ENCODE results near the gene TOPBP1. TPM values are rescaled to one million over a fixed set of nuclear protein-coding genes. Genes with fewer than 3 reads are reported as not detected.

Gene TOPBP1
- polyA plus RNA-seq, 1 donor (not counting 4 experiments of a cell fraction or from before 2014, with no cell fraction given) = 26.1 TPM

DNA sequence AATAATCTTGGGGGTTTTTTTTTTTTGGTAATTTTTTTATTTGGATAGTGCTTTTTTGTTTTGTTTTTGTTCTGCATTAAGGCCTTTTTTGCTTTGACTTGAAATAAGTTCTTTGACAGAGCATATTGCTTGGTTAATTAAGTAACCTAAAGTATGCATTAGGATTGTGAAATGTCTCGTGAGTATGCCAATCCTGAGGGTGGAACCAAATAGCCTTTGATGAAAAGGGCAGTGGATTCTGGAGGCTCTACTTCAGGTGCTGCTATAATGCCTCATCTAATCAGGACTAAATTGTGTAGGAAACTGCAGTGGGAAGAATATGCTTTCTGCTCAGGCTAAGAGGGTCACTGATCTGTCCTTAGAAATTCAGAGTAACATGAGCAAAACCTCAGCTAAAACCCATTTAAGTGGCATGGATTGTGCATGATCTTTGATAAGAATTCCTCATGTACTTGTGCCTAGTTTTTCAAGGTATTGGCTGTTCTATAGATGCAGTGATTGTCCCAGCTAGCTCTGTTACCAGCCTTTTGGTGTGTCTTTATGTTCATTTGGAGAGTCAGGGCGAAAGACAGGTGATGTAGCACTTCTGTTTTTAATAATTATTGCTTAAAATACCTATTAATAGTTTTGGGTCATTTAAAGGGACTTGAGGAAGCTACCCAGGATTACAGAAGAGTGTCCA lies 72.8 kb downstream of the TOPBP1 start:
- Histone ChIP-seq H3K36me3 (ENCODE audit: control insufficient read depth in 2 of 2, extremely low read depth in 1 of 2, insufficient read depth in 2 of 2, low read length in 2 of 2) (peaks cover 11 to 25% of the 10 kb centered on the region in 2 experiments), H3K4me2 (ENCODE audit: control insufficient read depth, extremely low read depth, insufficient read depth, low read depth, low read length) (no peak overlapping the region), H3K9me3 (ENCODE audit: control insufficient read depth, low read depth, low read length) (no peaks in the 10 kb centered on the region), H3K27ac (ENCODE audit: control insufficient read depth, insufficient read depth, low read length) (no peak overlapping the region), H3K4me3 (ENCODE audit: control insufficient read depth in 2 of 3, extremely low read depth in 1 of 3, insufficient read depth in 2 of 3, low read depth in 1 of 3, low read length in 3 of 3) (no peak overlapping the region), H3K9ac (ENCODE audit: control insufficient read depth, extremely low read depth, insufficient read depth, low read length) (no peak overlapping the region), H3K27me3 (ENCODE audit: control insufficient read depth, extremely low read depth, insufficient read depth, low read length) (no peaks in the 10 kb centered on the region), H3K9me1 (ENCODE audit: control insufficient read depth, extremely low read depth, insufficient read depth, low read length) (peaks cover 2% of the 10 kb centered on the region), H3K4me1 (ENCODE audit: control insufficient read depth, extremely low read depth, insufficient read depth, low read length) (peaks cover 16% of the 10 kb centered on the region), H3K79me2 (ENCODE audit: control insufficient read depth, insufficient read depth, low read length) (peaks cover 16% of the 10 kb centered on the region), H4K20me1 (ENCODE audit: control insufficient read depth, extremely low read depth, insufficient read depth, low read length) (peaks cover 6% of the 10 kb centered on the region), H2AFZ (ENCODE audit: control insufficient read depth, low read length) (no peak overlapping the region)
- FAIRE-seq (no peak), DNase-seq (ENCODE audit: low read depth, low spot score) (no peak)
- TF ChIP-seq, protein P1, sequence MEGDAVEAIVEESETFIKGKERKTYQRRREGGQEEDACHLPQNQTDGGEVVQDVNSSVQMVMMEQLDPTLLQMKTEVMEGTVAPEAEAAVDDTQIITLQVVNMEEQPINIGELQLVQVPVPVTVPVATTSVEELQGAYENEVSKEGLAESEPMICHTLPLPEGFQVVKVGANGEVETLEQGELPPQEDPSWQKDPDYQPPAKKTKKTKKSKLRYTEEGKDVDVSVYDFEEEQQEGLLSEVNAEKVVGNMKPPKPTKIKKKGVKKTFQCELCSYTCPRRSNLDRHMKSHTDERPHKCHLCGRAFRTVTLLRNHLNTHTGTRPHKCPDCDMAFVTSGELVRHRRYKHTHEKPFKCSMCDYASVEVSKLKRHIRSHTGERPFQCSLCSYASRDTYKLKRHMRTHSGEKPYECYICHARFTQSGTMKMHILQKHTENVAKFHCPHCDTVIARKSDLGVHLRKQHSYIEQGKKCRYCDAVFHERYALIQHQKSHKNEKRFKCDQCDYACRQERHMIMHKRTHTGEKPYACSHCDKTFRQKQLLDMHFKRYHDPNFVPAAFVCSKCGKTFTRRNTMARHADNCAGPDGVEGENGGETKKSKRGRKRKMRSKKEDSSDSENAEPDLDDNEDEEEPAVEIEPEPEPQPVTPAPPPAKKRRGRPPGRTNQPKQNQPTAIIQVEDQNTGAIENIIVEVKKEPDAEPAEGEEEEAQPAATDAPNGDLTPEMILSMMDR (optimal IDR thresholded peaks at IDR 0.05 in 1 of 3, IDR thresholded peaks at IDR 0.05 in 1 of 3, conservative IDR thresholded peaks at IDR 0.05 in 1 of 3; ENCODE audit: extremely low read depth in 1 of 3, insufficient read depth in 2 of 3, low read length in 3 of 3) = no peak
- no peak for TF ChIP-seq EZH2 (IDR thresholded peaks at IDR 0.05; ENCODE audit: low read length)
- dilution Hi-C loops (cut with MboI; ENCODE audit: extremely low pct_ligation_motif_present, low sequenced_read_pairs) = no loop called here

DNA sequence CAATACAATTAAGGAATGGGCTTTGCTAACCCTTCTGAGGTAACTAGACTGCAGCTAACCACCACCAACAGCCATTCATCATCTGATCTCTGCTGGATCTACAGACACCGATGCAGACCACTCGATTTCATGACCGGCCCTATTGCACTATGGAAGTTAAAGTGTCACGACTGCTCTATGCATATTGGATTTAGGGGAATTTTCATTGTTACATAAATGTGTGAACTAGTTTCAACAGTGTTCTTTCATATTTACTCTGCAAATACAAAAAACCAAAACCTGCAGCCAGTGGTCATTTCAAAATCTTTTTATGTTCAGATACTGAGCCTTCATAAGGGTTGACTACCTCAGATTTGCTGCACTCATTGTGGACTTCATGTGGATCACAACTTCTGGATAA lies 73.7 kb downstream of the TOPBP1 start:
- Histone ChIP-seq H3K4me3 (ENCODE audit: control insufficient read depth in 2 of 3, extremely low read depth in 1 of 3, insufficient read depth in 2 of 3, low read depth in 1 of 3, low read length in 3 of 3) (no peak overlapping the region), H2AFZ (ENCODE audit: control insufficient read depth, low read length) (no peak overlapping the region), H3K27me3 (ENCODE audit: control insufficient read depth, extremely low read depth, insufficient read depth, low read length) (no peaks in the 10 kb centered on the region), H4K20me1 (ENCODE audit: control insufficient read depth, extremely low read depth, insufficient read depth, low read length) (peaks cover 13% of the 10 kb centered on the region), H3K4me1 (ENCODE audit: control insufficient read depth, extremely low read depth, insufficient read depth, low read length) (peaks cover 14% of the 10 kb centered on the region), H3K4me2 (ENCODE audit: control insufficient read depth, extremely low read depth, insufficient read depth, low read depth, low read length) (no peak overlapping the region), H3K79me2 (ENCODE audit: control insufficient read depth, insufficient read depth, low read length) (peaks cover 25% of the 10 kb centered on the region), H3K9me3 (ENCODE audit: control insufficient read depth, low read depth, low read length) (no peaks in the 10 kb centered on the region), H3K9ac (ENCODE audit: control insufficient read depth, extremely low read depth, insufficient read depth, low read length) (no peak overlapping the region), H3K36me3 (ENCODE audit: control insufficient read depth in 2 of 2, extremely low read depth in 1 of 2, insufficient read depth in 2 of 2, low read length in 2 of 2) (peaks cover 18 to 32% of the 10 kb centered on the region in 2 experiments), H3K9me1 (ENCODE audit: control insufficient read depth, extremely low read depth, insufficient read depth, low read length) (no peaks in the 10 kb centered on the region), H3K27ac (ENCODE audit: control insufficient read depth, insufficient read depth, low read length) (no peak overlapping the region)
- dilution Hi-C loops (cut with MboI; ENCODE audit: extremely low pct_ligation_motif_present, low sequenced_read_pairs) = no loop called here
- TF ChIP-seq, protein P1 (optimal IDR thresholded peaks at IDR 0.05 in 1 of 3, IDR thresholded peaks at IDR 0.05 in 1 of 3, conservative IDR thresholded peaks at IDR 0.05 in 1 of 3; ENCODE audit: extremely low read depth in 1 of 3, insufficient read depth in 2 of 3, low read length in 3 of 3) = no peak
- TF ChIP-seq EZH2 (IDR thresholded peaks at IDR 0.05; ENCODE audit: low read length) = no peak
- FAIRE-seq (peak; percentile 46), DNase-seq (ENCODE audit: low read depth, low spot score) (no peak)
